ENCODE measurements around the gene CCDC167.
"Not testable (repeated sequence)": the region's sequence is repeated elsewhere in the genome, so short reads cannot be mapped to it uniquely, and the experiment has no call there.

CCDC167 gene

GRCh38 chr6:37452522-37452921 lies 47.2 kb downstream of the CCDC167 start:
- no peak for DNase-seq (ENCODE audit: low read depth)
- TF ChIP-seq POLR2A (IDR thresholded peaks at IDR 0.05; ENCODE audit: extremely low read depth, insufficient read length) (no peak), MYC (IDR thresholded peaks at IDR 0.05; ENCODE audit: low read depth, low read length) (no peak)
- TF ChIP-seq, protein P1, sequence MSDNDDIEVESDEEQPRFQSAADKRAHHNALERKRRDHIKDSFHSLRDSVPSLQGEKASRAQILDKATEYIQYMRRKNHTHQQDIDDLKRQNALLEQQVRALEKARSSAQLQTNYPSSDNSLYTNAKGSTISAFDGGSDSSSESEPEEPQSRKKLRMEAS (IDR thresholded peaks at IDR 0.05; ENCODE audit: low read depth, low read length) = no peak
- TF ChIP-seq, protein P2, sequence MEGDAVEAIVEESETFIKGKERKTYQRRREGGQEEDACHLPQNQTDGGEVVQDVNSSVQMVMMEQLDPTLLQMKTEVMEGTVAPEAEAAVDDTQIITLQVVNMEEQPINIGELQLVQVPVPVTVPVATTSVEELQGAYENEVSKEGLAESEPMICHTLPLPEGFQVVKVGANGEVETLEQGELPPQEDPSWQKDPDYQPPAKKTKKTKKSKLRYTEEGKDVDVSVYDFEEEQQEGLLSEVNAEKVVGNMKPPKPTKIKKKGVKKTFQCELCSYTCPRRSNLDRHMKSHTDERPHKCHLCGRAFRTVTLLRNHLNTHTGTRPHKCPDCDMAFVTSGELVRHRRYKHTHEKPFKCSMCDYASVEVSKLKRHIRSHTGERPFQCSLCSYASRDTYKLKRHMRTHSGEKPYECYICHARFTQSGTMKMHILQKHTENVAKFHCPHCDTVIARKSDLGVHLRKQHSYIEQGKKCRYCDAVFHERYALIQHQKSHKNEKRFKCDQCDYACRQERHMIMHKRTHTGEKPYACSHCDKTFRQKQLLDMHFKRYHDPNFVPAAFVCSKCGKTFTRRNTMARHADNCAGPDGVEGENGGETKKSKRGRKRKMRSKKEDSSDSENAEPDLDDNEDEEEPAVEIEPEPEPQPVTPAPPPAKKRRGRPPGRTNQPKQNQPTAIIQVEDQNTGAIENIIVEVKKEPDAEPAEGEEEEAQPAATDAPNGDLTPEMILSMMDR (IDR thresholded peaks at IDR 0.05; ENCODE audit: low read depth, low read length) = no peak
- H3K4me3 ChIP-seq (ENCODE audit: low read depth, low read length) = no peak overlapping the region

- no peak for TF ChIP-seq POLR2A (IDR thresholded peaks at IDR 0.05; ENCODE audit: extremely low read depth, insufficient read length)
- TF ChIP-seq, protein P1 (IDR thresholded peaks at IDR 0.05; ENCODE audit: low read depth, low read length) = no peak
- TF ChIP-seq, protein P2 (IDR thresholded peaks at IDR 0.05; ENCODE audit: low read depth, low read length) = no peak
- no peak for TF ChIP-seq MYC (IDR thresholded peaks at IDR 0.05; ENCODE audit: low read depth, low read length)
These were observed 48.1 kb downstream of the CCDC167 start for GRCh38 chr6:37451441-37452193.

DNA sequence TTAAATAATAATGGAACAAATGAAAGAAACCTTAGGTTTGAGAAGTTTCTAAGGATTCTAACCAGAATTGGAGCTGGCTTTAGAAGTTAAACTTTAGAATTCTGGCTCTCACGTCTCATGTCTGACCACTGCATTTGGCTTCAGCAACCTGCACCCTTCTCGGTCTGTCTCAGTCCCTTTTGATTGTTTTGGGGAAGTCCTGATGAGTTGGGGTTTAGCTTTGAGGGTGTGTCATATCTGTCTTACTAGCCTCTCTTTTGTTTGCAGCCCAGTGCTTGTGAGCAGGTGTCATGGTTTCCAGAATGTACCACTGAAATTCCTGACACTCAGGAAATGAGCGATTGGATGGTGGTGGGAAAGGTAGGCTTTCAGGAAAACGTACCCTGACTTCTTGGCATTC lies 49.7 kb downstream of the CCDC167 start:
- no peak for DNase-seq (ENCODE audit: low read depth)

More at GRCh38 chr6:37451441-37452193, 48.1 kb downstream of the CCDC167 start:
- no peak overlapping the region for H3K4me3 ChIP-seq (ENCODE audit: low read depth, low read length)
- DNase-seq (ENCODE audit: low read depth) = no peak

DNA sequence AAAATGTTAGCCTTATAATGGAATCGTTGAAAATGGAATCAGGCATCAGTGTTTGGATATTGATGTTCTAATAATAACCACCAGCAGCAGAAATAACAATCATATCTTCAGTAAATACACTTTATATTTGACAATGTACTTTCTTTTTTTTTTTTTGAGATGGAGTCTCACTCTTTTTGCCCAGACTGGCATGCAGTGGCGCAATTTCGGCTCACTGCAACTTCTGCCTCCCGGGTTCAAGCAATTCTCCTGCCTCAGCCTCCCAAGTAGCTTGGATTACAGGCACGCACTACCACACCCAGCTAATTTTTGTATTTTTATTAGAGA lies 56.5 kb downstream of the CCDC167 start:
- not testable (repeated sequence) for H3K4me3 ChIP-seq (ENCODE audit: low read depth, low read length); DNase-seq (ENCODE audit: low read depth)

More for the DNA sequence above, 49.7 kb downstream of the CCDC167 start:
- H3K4me3 ChIP-seq (ENCODE audit: low read depth, low read length) = no peak overlapping the region
- TF ChIP-seq MYC (IDR thresholded peaks at IDR 0.05; ENCODE audit: low read depth, low read length) (no peak), POLR2A (IDR thresholded peaks at IDR 0.05; ENCODE audit: extremely low read depth, insufficient read length) (no peak)
- TF ChIP-seq, protein P1 (IDR thresholded peaks at IDR 0.05; ENCODE audit: low read depth, low read length) = no peak
- TF ChIP-seq, protein P2 (IDR thresholded peaks at IDR 0.05; ENCODE audit: low read depth, low read length) = no peak

DNA sequence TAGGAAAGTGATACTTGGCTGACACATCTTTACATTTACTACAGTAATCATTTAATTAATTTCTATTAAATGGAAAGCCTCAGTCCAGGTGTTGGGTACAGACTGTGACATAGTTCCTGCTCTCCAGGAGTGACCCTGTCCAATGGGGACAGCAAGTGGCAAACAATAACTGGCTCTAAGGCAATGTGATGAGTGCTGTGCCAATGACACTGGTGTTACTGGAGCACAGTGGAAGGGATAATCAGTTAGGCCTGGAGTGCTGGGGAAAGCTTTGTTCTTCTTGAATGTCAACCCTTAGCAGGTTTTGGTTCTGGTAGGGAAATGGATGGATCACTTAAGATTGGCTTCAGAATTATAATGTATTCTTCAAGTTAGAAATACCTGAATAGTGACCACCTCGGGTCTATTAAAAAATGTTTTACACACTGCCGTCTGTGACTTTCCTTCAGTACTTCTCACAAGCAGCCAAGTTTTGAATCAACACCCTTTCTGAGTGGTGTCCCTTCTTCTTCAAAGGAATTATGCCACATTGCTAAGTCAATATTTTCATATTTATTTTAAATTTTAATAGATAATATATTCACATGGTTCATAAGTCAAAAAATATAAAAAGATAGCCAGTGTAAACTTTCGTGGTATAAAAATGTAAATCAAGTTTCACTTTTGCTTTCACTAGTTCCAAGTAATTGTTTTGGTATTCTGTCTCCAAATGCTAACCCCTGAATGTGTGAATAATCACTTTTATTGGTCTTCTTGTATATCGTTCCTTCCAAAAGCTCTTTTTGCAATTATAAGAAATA lies 57.1 kb downstream of the CCDC167 start:
- TF ChIP-seq POLR2A (IDR thresholded peaks at IDR 0.05; ENCODE audit: extremely low read depth, insufficient read length) (no peak), MYC (IDR thresholded peaks at IDR 0.05; ENCODE audit: low read depth, low read length) (no peak)
- TF ChIP-seq, protein P1 (IDR thresholded peaks at IDR 0.05; ENCODE audit: low read depth, low read length) = no peak
- TF ChIP-seq, protein P2 (IDR thresholded peaks at IDR 0.05; ENCODE audit: low read depth, low read length) = no peak
- H3K4me3 ChIP-seq (ENCODE audit: low read depth, low read length) = no peak overlapping the region
- DNase-seq (ENCODE audit: low read depth) = no peak

DNA sequence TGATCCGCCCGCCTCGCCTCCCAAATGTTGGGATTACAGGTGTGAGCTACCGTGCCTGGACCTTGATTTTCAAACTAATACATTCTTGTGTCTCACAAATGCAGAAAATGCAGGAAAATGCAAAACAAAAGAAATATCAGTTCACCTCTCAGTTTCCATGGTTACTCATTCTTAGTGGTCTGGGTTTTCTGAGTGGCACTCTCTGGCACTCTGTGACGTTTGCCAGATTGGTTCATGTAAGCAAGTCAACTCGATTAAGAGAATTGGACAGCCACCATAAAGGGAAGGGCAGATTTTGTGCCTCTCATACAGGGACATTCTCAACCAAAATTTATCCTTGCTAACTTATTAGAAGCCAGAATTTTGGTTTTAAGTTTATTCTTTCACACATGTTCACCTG lies 58.0 kb downstream of the CCDC167 start:
- no peak for DNase-seq (ENCODE audit: low read depth)
- TF ChIP-seq, protein P1 (IDR thresholded peaks at IDR 0.05; ENCODE audit: low read depth, low read length) = no peak
- TF ChIP-seq, protein P2 (IDR thresholded peaks at IDR 0.05; ENCODE audit: low read depth, low read length) = no peak
- TF ChIP-seq POLR2A (IDR thresholded peaks at IDR 0.05; ENCODE audit: extremely low read depth, insufficient read length) (no peak), MYC (IDR thresholded peaks at IDR 0.05; ENCODE audit: low read depth, low read length) (no peak)
- H3K4me3 ChIP-seq (ENCODE audit: low read depth, low read length) = no peak overlapping the region

Data from NB4 (cell line).